Stimulated activated CD4-positive, alpha-beta T cell treated with anti-CD3 and anti-CD28 coated beads, TNF-alpha, amount 100 ng/mL, for 1 hour (primary cell): ENCODE results near the gene OBSL1.

Source experiments
- DNase-seq, 3 donors: peaks; one replicate each; pipeline ENCODE4 v3.0.0-alpha.2; 2020; ENCODE audit warnings: low read depth in 3 of 3, low spot score in 1 of 3

OBSL1 gene

DNA sequence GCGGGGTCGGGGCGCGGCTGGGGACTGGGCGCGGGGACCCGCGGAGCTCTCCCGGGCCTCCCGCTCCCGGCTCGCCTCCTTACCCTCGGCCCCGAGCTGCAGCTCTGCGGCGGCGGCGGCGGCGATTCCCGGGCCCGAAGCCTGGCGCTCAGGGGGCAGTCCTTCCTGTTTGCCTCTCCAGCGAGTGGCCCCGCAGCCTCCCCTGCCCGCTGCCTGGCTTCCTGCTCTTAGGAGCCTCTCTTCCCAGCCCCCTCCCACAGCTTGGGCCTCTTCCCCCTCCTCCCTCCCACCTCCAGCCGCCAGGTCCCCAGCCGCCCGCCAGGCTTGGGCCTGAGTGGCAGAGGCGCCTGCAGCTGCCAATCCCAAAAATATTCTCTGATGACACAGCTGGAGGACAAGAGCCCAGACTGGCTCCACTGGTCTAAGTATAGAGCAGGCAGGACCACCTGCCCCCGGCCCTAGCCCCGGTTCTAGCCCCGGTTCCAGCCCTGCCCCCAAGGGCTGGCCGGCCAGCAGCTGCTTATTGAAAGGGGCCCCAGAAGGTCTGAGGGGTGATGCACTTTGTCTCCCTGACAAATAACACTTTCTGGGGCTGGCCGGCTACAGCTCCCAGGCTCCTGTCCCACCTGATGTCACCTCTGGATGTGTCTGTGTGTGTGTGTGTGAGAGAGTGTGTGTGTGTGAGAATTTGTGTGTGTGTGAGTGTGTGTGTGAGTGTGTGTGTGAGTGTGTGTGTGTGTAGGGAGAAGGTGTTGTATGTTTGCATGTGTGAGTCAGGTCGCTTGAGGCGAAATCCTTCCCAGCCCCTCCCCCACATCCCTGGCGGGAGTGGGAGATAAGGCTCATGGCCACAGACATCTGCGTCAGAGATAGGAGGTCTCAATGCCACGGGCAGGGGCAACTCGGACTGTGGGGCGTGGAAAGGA, at the start of gene OBSL1:
TSS of gene OBSL1 (minus strand) at position 229 of the 926 bp plus-strand sequence. CDS start 307 bp downstream, outside the sequence.
- no peak for DNase-seq

DNA sequence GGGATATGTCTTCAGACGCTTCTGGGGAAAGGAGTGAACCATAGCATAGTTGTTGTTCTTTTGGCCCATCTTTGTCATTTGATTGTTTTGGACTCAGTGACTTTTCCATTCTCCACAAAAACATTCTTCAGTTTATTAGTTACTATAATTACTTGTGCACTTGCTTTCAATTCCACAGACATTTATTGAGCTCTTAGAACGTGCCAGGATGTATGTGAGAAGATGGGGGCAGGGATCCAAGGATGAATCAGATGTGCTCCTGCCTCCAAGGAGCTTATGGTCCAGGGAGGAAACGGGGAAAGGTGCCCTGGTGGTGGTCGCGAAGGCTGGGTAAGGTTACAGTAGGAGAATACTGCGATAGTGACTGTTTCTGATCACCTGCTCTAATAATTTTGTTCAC, 49.2 kb upstream of the OBSL1 start:
- DNase-seq = no peak

DNA sequence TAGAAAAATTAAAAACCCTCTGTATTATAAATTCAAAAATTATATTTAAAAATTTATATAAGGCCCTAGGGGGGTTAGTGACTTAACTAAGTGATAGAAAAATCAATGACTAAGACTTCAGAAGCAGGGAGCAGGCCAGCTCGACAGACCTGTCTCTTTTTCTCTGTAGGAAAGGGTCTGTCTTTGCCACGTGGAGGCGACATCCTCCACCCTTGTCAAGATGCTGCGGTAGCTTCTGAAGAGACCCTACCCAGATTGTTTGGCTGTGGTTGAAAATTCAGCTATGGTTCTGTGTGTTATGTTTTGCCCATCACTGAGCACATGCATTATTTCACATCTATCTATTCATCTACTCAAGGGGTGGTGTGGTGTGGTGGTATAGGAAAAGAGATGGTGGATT, 47.9 kb upstream of the OBSL1 start:
- no peak for DNase-seq

DNA sequence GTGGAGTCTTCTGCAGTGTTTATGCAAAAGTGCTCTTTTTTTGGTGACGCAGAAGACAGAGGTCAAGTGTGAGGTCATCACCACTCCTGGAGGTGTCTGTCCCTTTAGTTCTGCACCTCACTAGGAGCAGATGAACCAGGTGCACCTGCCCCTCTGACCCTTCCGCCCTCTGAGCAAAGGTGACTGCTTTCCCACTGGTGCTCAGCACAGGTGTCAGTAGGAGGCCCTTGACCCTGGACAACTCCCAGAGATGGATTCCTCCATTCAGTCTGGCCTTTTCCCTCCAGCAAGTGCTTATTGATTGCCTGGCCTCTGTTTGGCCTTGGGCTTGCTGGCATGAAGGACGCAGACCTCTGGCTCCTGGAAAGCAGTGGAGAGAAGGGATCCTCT, 47.4 kb upstream of the OBSL1 start:
- DNase-seq = no peak

GRCh38 chr2:219616550-219616949, 45.2 kb upstream of the OBSL1 start:
- DNase-seq = no peak

GRCh38 chr2:219615894-219616293, 44.6 kb upstream of the OBSL1 start:
- no peak for DNase-seq

GRCh38 chr2:219615036-219615435, 43.7 kb upstream of the OBSL1 start:
- DNase-seq = no peak

DNA sequence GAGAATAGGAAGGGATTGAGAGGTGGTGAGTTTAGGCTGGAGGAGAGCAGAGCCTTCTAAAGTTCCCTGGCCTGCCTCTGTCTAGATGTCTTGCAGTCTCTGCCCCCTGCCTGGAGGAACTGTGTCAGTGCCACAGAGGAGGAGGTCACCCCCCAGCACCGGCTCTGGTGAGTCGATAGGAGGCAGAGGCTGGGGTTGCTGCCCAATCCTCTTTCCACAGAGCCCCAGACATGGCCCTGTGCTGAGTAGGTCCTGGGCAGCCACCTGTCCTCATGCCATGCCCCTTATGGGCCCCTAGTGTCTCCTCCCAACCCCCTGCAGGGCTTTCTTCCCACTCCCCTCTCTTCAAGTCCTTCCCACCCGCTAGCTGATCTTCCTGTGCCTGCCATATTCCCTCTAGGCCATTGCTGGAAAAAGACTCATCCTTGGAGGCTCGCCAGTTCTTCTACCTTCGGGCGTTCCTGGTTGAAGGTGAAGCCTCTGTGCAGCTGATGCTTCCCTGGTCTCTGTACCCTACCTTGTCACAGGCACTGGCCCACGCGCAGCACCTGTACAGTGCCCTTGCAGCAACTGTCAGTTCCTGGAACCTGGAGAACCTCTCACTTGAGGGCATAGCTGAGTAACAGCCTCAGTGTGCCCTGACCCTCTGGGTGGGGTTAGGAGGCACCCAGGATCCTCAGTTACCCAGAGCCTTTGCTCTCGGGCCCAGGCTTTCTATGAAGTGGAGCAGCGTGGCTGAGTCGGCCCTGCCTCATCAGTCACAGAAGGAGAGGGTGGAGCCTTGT, 42.9 kb upstream of the OBSL1 start:
- no peak for DNase-seq

GRCh38 chr2:219613461-219614070, 42.2 kb upstream of the OBSL1 start:
- DNase-seq = no peak

DNA sequence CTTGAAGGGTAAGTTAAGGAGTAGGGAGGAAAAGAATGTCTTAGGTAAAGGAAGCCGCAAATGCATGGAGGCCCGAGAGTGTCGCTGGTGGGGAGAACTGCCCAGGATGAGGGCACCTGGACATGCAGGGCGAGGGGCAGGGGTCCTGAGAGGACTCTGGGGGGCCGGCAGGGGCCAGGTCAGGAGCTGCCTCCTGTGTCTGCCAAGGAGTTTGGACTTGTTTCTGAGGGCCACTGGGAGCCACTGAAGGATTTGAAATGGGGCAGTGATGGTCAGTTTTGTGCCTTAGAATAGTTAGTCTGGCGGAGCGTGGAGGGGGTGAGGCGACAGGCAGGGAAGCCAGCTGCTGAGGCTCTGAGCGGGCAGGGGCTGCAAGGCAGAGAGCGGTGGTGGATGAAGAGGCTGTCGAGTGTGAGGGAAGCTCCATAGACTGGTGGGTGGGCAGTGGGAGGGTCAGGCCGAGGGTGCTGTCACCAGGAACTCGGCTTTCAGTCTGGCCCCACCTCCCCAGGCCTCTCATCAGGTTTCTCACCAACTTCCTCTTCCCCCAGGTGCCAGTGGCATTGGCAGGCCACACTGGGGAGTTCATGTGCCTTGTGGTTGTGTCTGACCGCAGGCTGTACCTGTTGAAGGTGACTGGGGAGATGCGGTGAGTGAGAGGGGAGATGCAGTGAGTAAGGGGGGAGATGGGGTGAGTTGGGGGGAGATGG, 41.4 kb upstream of the OBSL1 start:
- no peak for DNase-seq

- DNase-seq = no peak
Observed at GRCh38 chr2:219611866-219612576, 40.7 kb upstream of the OBSL1 start.

- no peak for DNase-seq
Observed at GRCh38 chr2:219611306-219611705, 40.0 kb upstream of the OBSL1 start.

GRCh38 chr2:219609149-219609750, 37.9 kb upstream of the OBSL1 start:
- DNase-seq = no peak

GRCh38 chr2:219608399-219608964, 37.1 kb upstream of the OBSL1 start:
- DNase-seq = no peak

DNA sequence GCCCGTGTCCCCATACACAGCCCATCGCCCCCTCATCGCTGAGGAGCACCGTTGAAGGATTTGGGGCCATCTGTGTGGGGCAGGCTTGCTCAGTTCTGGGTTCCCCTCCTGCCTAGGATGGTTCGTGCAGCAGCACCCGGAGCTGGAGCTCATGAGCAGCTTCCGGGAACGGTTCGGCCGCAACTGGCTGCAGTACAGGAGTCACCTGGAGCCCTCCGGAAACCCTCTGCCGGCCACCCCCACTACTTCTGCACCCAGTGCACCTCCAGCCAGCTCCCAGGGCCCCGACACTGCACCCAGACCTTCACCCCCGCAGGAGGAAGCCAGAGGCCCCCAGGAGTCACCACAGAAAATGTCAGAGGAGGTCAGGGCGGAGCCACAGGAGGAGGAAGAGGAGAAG, 36.6 kb upstream of the OBSL1 start:
- no peak for DNase-seq

GRCh38 chr2:219605607-219605954, 34.2 kb upstream of the OBSL1 start:
- DNase-seq = no peak

DNA sequence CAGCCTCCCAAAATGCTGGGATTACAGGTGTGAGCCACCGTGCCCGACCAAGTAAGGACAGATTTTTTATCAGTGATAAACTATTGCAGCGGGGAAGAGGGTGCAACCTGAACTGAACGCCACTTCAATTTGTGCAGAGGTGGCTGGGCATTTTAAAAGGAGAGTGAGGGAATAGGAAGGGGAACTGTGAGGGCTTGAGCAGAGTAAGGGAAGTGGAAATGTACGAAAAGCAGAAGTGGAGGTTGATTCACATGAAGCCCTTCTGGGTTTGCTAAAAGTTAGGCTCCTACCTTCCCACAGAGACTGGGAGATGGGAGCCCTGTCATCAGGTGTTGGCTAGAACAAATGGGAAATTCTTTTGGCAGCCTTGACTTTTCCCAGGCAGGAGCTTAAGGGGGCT, 32.4 kb upstream of the OBSL1 start:
- DNase-seq = no peak

DNA sequence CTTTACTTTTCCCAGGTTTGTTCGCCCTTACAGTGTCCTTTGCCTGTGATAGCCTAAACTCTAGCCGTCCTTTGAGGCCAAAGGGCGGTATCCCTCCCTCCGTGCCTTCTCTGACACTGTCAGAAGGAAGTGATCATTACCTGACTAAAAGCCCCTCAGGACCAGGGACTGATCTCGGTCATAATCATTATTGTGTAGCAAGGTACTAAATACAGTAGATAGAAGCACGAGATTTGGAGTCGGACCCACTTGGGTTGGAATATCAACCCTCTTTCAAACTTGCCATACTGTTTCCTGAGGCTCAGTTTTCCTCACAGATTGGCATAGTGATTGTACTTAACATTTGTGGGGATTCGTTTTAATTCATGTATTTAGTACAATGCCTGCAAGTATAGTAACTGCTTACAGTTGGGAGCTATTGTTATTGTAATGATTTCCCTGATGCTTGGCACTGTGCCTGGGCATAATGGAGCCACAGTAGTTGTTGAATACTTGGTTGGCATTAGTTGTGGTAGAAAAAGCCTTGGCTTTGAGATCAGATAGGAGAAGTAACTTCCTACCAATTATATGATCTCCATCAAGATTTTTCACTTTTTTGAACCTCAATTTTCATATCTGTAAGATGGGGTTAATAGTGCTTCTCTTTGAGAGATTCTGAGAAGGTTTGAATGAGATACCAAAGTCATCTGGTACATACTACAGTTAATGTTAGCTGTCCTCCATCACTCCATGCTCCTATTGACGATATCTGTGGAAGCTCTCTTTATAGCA, 27.2 kb upstream of the OBSL1 start:
- DNase-seq = no peak
